ENCODE results near the gene PCSK5. TPM values are rescaled to one million over a fixed set of nuclear protein-coding genes. Genes with fewer than 3 reads are reported as not detected.
"Not testable (repeated sequence)": the region's sequence is repeated elsewhere in the genome, so short reads cannot be mapped to it uniquely, and the experiment has no call there.

PCSK5 gene
- polyA plus RNA-seq, 3 donors, result 4.8 to 13.0 (median 7.1) TPM

GRCh38 chr9:76359365-76359764 is 468.9 kb downstream of the PCSK5 start:
- no peaks in the 10 kb centered on the region for H3K79me2 ChIP-seq (ENCODE audit: insufficient read depth, low read length)
- H3K9ac ChIP-seq (ENCODE audit: insufficient read depth, low read length, poor library complexity, severe bottlenecking), result no peak overlapping the region
- peaks cover 0 to 3% (median 0%) of the 10 kb centered on the region in 7 donors for H3K9me3 Mint-ChIP-seq
- peaks cover 42% of the 10 kb centered on the region for H3K4me1 Mint-ChIP-seq
- no peaks in the 10 kb centered on the region for H3K9me3 ChIP-seq (replicated peaks in 1 of 2; ENCODE audit: control insufficient read depth in 1 of 2, insufficient read depth in 1 of 2, low read length in 2 of 2)
- peaks cover 0 to 5% (median under 1%) of the 10 kb centered on the region in 3 donors for H3K27me3 Mint-ChIP-seq (ENCODE audit: low read depth in 3 of 3)
- DNase-seq, result peak in 2 of 3 donors; percentile 30 to 37
- H3K36me3 Mint-ChIP-seq, result no peaks in the 10 kb centered on the region
- TF ChIP-seq CTCF (IDR thresholded peaks at IDR 0.05), result no peak
- H3K4me1 ChIP-seq (ENCODE audit: control insufficient read depth in 1 of 2, insufficient read depth in 2 of 2, low read length in 2 of 2), result peaks cover 36 to 44% of the 10 kb centered on the region in 2 donors
- no peaks in the 10 kb centered on the region for H3K36me3 ChIP-seq (replicated peaks in 1 of 2; ENCODE audit: control insufficient read depth in 1 of 2, insufficient read depth in 2 of 2, low read length in 2 of 2)
- peak overlapping the region; percentile 16 for H2AFZ ChIP-seq (ENCODE audit: insufficient read depth, low read depth, low read length, poor library complexity, severe bottlenecking)
- peak overlapping the region in 1 of 2 donors; percentile 52 for H3K4me3 Mint-ChIP-seq
- no peaks in the 10 kb centered on the region for H3K27me3 ChIP-seq (ENCODE audit: control insufficient read depth in 2 of 2, insufficient read depth in 2 of 2, low read length in 2 of 2)
- intact Hi-C loops (cut with micrococcal nuclease), result no loop called here
- H4K20me1 ChIP-seq (ENCODE audit: insufficient read depth, low read length), result no peaks in the 10 kb centered on the region
- H3K27ac Mint-ChIP-seq, result peak overlapping the region; percentile 84 to 95 (median 89)
- peak overlapping the region; percentile 52 for H3K4me2 ChIP-seq (replicated peaks; ENCODE audit: extremely low read depth, low read length, poor library complexity, severe bottlenecking)
- 14% methylated on average over 2 of the region's 4 CpGs for WGBS (ENCODE audit: insufficient coverage)
- peak overlapping the region; percentile 61 to 69 for H3K27ac ChIP-seq (ENCODE audit: low read depth in 1 of 2, low read length in 2 of 2)
- H3K4me3 ChIP-seq (replicated peaks in 1 of 3; ENCODE audit: low read depth in 2 of 3, low read length in 3 of 3), result peak overlapping the region in 1 of 3 experiments; percentile 43

GRCh38 chr9:76359766-76360165 is 469.3 kb downstream of the PCSK5 start:
- H3K79me2 ChIP-seq (ENCODE audit: insufficient read depth, low read length), result no peaks in the 10 kb centered on the region
- H3K4me3 ChIP-seq (replicated peaks in 1 of 3; ENCODE audit: low read depth in 2 of 3, low read length in 3 of 3), result peak overlapping the region in 1 of 3 experiments; percentile 43
- H3K27me3 ChIP-seq (ENCODE audit: control insufficient read depth in 2 of 2, insufficient read depth in 2 of 2, low read length in 2 of 2), result no peaks in the 10 kb centered on the region
- H2AFZ ChIP-seq (ENCODE audit: insufficient read depth, low read depth, low read length, poor library complexity, severe bottlenecking), result no peak overlapping the region
- DNase-seq, result no peak
- H3K36me3 ChIP-seq (replicated peaks in 1 of 2; ENCODE audit: control insufficient read depth in 1 of 2, insufficient read depth in 2 of 2, low read length in 2 of 2), result no peaks in the 10 kb centered on the region
- no peaks in the 10 kb centered on the region for H3K9me3 ChIP-seq (replicated peaks in 1 of 2; ENCODE audit: control insufficient read depth in 1 of 2, insufficient read depth in 1 of 2, low read length in 2 of 2)
- H3K4me2 ChIP-seq (replicated peaks; ENCODE audit: extremely low read depth, low read length, poor library complexity, severe bottlenecking), result peak overlapping the region; percentile 52
- H3K9me3 Mint-ChIP-seq, result peaks cover 0 to 3% (median 0%) of the 10 kb centered on the region in 7 donors
- H3K4me1 ChIP-seq (ENCODE audit: control insufficient read depth in 1 of 2, insufficient read depth in 2 of 2, low read length in 2 of 2), result peaks cover 36 to 44% of the 10 kb centered on the region in 2 donors
- no peak overlapping the region for H3K9ac ChIP-seq (ENCODE audit: insufficient read depth, low read length, poor library complexity, severe bottlenecking)
- H3K27ac ChIP-seq (ENCODE audit: low read depth in 1 of 2, low read length in 2 of 2), result peak overlapping the region in 1 of 2 donors; percentile 69
- peaks cover 42% of the 10 kb centered on the region for H3K4me1 Mint-ChIP-seq
- no peaks in the 10 kb centered on the region for H4K20me1 ChIP-seq (ENCODE audit: insufficient read depth, low read length)
- WGBS (ENCODE audit: insufficient coverage), result no CpG with 5 or more reads among the region's 2 CpGs
- H3K4me3 Mint-ChIP-seq, result no peak overlapping the region
- H3K27ac Mint-ChIP-seq, result peak overlapping the region in 6 of 7 donors; percentile 40 to 95 (median 90)
- H3K27me3 Mint-ChIP-seq (ENCODE audit: low read depth in 3 of 3), result peaks cover 0 to 5% (median 2%) of the 10 kb centered on the region in 3 donors
- H3K36me3 Mint-ChIP-seq, result no peaks in the 10 kb centered on the region
- no peak for TF ChIP-seq CTCF (IDR thresholded peaks at IDR 0.05)
- intact Hi-C loops (cut with micrococcal nuclease), result no loop called here

- H3K9me3 ChIP-seq (replicated peaks in 1 of 2; ENCODE audit: control insufficient read depth in 1 of 2, insufficient read depth in 1 of 2, low read length in 2 of 2); DNase-seq; H3K4me3 ChIP-seq (replicated peaks in 1 of 3; ENCODE audit: low read depth in 2 of 3, low read length in 3 of 3); H4K20me1 ChIP-seq (ENCODE audit: insufficient read depth, low read length); H3K4me2 ChIP-seq (replicated peaks; ENCODE audit: extremely low read depth, low read length, poor library complexity, severe bottlenecking); H3K27me3 Mint-ChIP-seq (ENCODE audit: low read depth in 3 of 3); H3K36me3 Mint-ChIP-seq; H3K27ac ChIP-seq (ENCODE audit: low read depth in 1 of 2, low read length in 2 of 2); H3K36me3 ChIP-seq (replicated peaks in 1 of 2; ENCODE audit: control insufficient read depth in 1 of 2, insufficient read depth in 2 of 2, low read length in 2 of 2); intact Hi-C loops (cut with micrococcal nuclease); H3K9me3 Mint-ChIP-seq; H3K79me2 ChIP-seq (ENCODE audit: insufficient read depth, low read length); H3K9ac ChIP-seq (ENCODE audit: insufficient read depth, low read length, poor library complexity, severe bottlenecking); H3K27me3 ChIP-seq (ENCODE audit: control insufficient read depth in 2 of 2, insufficient read depth in 2 of 2, low read length in 2 of 2): not testable (repeated sequence)
- Mint-ChIP-seq H3K4me3 (peak overlapping the region in 1 of 2 donors; percentile 27), H3K27ac (peak overlapping the region in 2 of 7 donors; percentile 30 to 39), H3K4me1 (peaks cover 37% of the 10 kb centered on the region)
- peaks cover 30 to 39% of the 10 kb centered on the region in 2 donors for H3K4me1 ChIP-seq (ENCODE audit: control insufficient read depth in 1 of 2, insufficient read depth in 2 of 2, low read length in 2 of 2)
- peak overlapping the region; percentile 26 for H2AFZ ChIP-seq (ENCODE audit: insufficient read depth, low read depth, low read length, poor library complexity, severe bottlenecking)
- 33% methylated on average over 12 of the region's 16 CpGs for WGBS (ENCODE audit: insufficient coverage)
Measured at GRCh38 chr9:76362332-76363031, 472.0 kb downstream of the PCSK5 start.
